GM21423 (cell line): ENCODE data around the gene DAAM2.

Experiments
- ATAC-seq: cut with Tn5 transposase; IDR thresholded peaks from one replicate; pipeline ENCODE4 v1.9.1; 2021; ENCODE audit warnings: mild to moderate bottlenecking, moderate library complexity; ENCODE audit not compliant: unreplicated experiment

The DAAM2 gene

GRCh38 chr6:39843305-39844020 is 51.3 kb downstream of the DAAM2 start:
- ATAC-seq = no peak

- no peak for ATAC-seq
Measured at GRCh38 chr6:39844866-39845265, 52.7 kb downstream of the DAAM2 start.

GRCh38 chr6:39847221-39847620 is 55.0 kb downstream of the DAAM2 start:
- no peak for ATAC-seq

- no peak for ATAC-seq
Measured at GRCh38 chr6:39848171-39848570, 56.0 kb downstream of the DAAM2 start.

GRCh38 chr6:39849228-39849627 is 57.1 kb downstream of the DAAM2 start:
- no peak for ATAC-seq

GRCh38 chr6:39849764-39850163 is 57.6 kb downstream of the DAAM2 start:
- ATAC-seq = no peak

GRCh38 chr6:39850736-39851297 is 58.6 kb downstream of the DAAM2 start:
- ATAC-seq = no peak

- no peak for ATAC-seq
Measured at GRCh38 chr6:39851331-39851730, 59.2 kb downstream of the DAAM2 start.

GRCh38 chr6:39852324-39852723 is 60.1 kb downstream of the DAAM2 start:
- no peak for ATAC-seq

GRCh38 chr6:39853604-39854003 is 61.4 kb downstream of the DAAM2 start:
- ATAC-seq = no peak

GRCh38 chr6:39855356-39855995 is 63.3 kb downstream of the DAAM2 start:
- no peak for ATAC-seq

GRCh38 chr6:39859025-39859424 is 66.8 kb downstream of the DAAM2 start:
- no peak for ATAC-seq

- no peak for ATAC-seq
Measured at GRCh38 chr6:39861663-39862062, 69.5 kb downstream of the DAAM2 start.

- no peak for ATAC-seq
Measured at GRCh38 chr6:39865011-39865888, 73.1 kb downstream of the DAAM2 start.

- no peak for ATAC-seq
Measured at GRCh38 chr6:39867592-39867991, 75.4 kb downstream of the DAAM2 start.

GRCh38 chr6:39870950-39871349 is 78.8 kb downstream of the DAAM2 start:
- ATAC-seq = no peak

GRCh38 chr6:39873439-39873838 is 81.3 kb downstream of the DAAM2 start:
- ATAC-seq = no peak

GRCh38 chr6:39876111-39876510 is 83.9 kb downstream of the DAAM2 start:
- ATAC-seq = no peak

GRCh38 chr6:39876826-39877225 is 84.7 kb downstream of the DAAM2 start:
- no peak for ATAC-seq

- no peak for ATAC-seq
Measured at GRCh38 chr6:39879535-39879934, 87.4 kb downstream of the DAAM2 start.

GRCh38 chr6:39880594-39880993 is 88.4 kb downstream of the DAAM2 start:
- no peak for ATAC-seq
